GM10248 (cell line): ENCODE results near the gene COL11A1.
"Not testable (repeated sequence)": the region's sequence is repeated elsewhere in the genome, so short reads cannot be mapped to it uniquely, and the experiment has no call there.

Experiments used
- CTCF ChIA-PET: fragments of 300-600 bp; sonication (Branson Sonifier 250); formaldehyde crosslinking; extraction: SDS; loops from one replicate; lab custom pipeline; 2021; ENCODE audit warnings: antibody characterized with exemption; lab: Yijun Ruan, JAX
- POLR2A ChIA-PET: fragments of 350-650 bp; sonication (Branson Sonifier 250); formaldehyde crosslinking; extraction: SDS; loops from one replicate; lab custom pipeline; 2020; ENCODE audit warnings: antibody characterized with exemption; lab: Yijun Ruan, JAX
- DNase-seq: peaks from one replicate; pipeline ENCODE4 v3.0.0; 2012; ENCODE audit errors: extremely low spot score
- CTCF ChIP-seq: IDR thresholded peaks from 2 replicates; pipeline ENCODE4 v1.5.1; 2012; ENCODE audit warnings: mild to moderate bottlenecking, low read depth; ENCODE audit errors: extremely low read depth, missing control alignments, control extremely low read depth

COL11A1 gene

GRCh38 chr1:102942324-102942723, 166.0 kb downstream of the COL11A1 start:
- ChIA-PET POLR2A (no interaction called here), CTCF (no interaction called here)
- DNase-seq: no peak
- TF ChIP-seq CTCF: no peak

- no peak for DNase-seq
- no peak for TF ChIP-seq CTCF
- CTCF ChIA-PET: no interaction called here
- POLR2A ChIA-PET: no interaction called here
Observed at GRCh38 chr1:102941366-102941947, 166.9 kb downstream of the COL11A1 start.

GRCh38 chr1:102937401-102937800, 170.9 kb downstream of the COL11A1 start:
- ChIA-PET POLR2A (no interaction called here), CTCF (interaction anchor here (1.6 kb wide), 1 partner anchor 16 kb away, joined by 3 read pairs; no protein-coding TSS in a partner anchor)
- no peak for DNase-seq
- TF ChIP-seq CTCF: no peak

- POLR2A ChIA-PET, DNase-seq: not testable (repeated sequence)
Observed at GRCh38 chr1:102933362-102933761, 175.0 kb downstream of the COL11A1 start.

GRCh38 chr1:102919659-102920058, 188.7 kb downstream of the COL11A1 start:
- POLR2A ChIA-PET: no interaction called here
- DNase-seq: no peak
- CTCF ChIA-PET: no interaction called here
- TF ChIP-seq CTCF: no peak

More at GRCh38 chr1:102933362-102933761, 175.0 kb downstream of the COL11A1 start:
- CTCF ChIA-PET: not testable (repeated sequence)

- POLR2A ChIA-PET: no interaction called here
- DNase-seq: no peak
- no peak for TF ChIP-seq CTCF
- CTCF ChIA-PET: interaction anchor here (0.9 kb wide), 1 partner anchor 10 kb away, joined by 4 read pairs; no protein-coding TSS in a partner anchor
Observed at GRCh38 chr1:102901996-102902395, 206.3 kb downstream of the COL11A1 start.

- DNase-seq: no peak
- POLR2A ChIA-PET: no interaction called here
- TF ChIP-seq CTCF: no peak
- CTCF ChIA-PET: no interaction called here
Observed at GRCh38 chr1:102899935-102900334, 208.4 kb downstream of the COL11A1 start.
